Mucosa of descending colon (tissue), 3 donors: ENCODE measurements around the gene GSN. TPM values are rescaled to one million over a fixed set of nuclear protein-coding genes. Genes with fewer than 3 reads are reported as not detected.

Experiments used
- ATAC-seq: fragments of 200-7000 bp; cut with Tn5 transposase; one replicate; pipeline ENCODE4 v1.9.1; 2020; ENCODE audit warnings: mild to moderate bottlenecking, moderate library complexity
- DNase-seq, 3 donors: peaks; one replicate each; pipeline ENCODE4 v3.0.0-alpha.2; 2020
- H3K36me3 ChIP-seq: fragments of 200-600 bp; one replicate; pipeline ENCODE4 v1.8.0; 2021; ENCODE audit warnings: low read depth, mild to moderate bottlenecking
- H3K4me1 ChIP-seq: fragments of 200-600 bp; one replicate; pipeline ENCODE4 v1.8.0; 2021; ENCODE audit warnings: low read depth, mild to moderate bottlenecking
- H3K4me3 ChIP-seq: fragments of 200-600 bp; one replicate; pipeline ENCODE4 v1.8.0; 2021; ENCODE audit warnings: mild to moderate bottlenecking
- H3K9me3 ChIP-seq: fragments of 200-600 bp; one replicate; pipeline ENCODE4 v1.8.0; 2021; ENCODE audit warnings: mild to moderate bottlenecking
- CTCF ChIP-seq: fragments of 200-600 bp; IDR thresholded peaks from one replicate; pipeline ENCODE4 v1.8.0; 2022; ENCODE audit warnings: antibody characterized with exemption, mild to moderate bottlenecking
- intact Hi-C, 2 donors: fragments of 100-400 bp; cut with DNase I in 1 of 2; cut with micrococcal nuclease in 1 of 2; formaldehyde crosslinking; loops; one replicate each; pipeline versions ENCODE4 v1.11.0 to v1.11.1; 2022; cut with DNase I, micrococcal nuclease
- total RNA-seq, 3 donors: library from RNA; stranded (reverse); fragmentation: NEBNext Ultra II Directional in 2 of 3; extraction: Animal tissue kit (Norgen Biotek cat#: 25700) in 2 of 3; gene quantifications; one replicate each; pipeline versions ENCODE4 v1.2.1 to v1.2.4, GENCODE V29; 2021 to 2023
- donor health status: DM: no; HTN: no; CAD: no; lungs with moderate emphysema.
- donor health status: DM: no; HTN: no; CAD: no.
- donor health status: DM: no; HTN: yes; CAD: no.

Gene GSN
- total RNA-seq, 3 donors from 2014 or later = 443 to 952 (median 937) TPM

- ATAC-seq (peak; percentile 49), DNase-seq (no peak)
- Histone ChIP-seq H3K9me3 (no peaks in the 10 kb centered on the region), H3K36me3 (no peaks in the 10 kb centered on the region), H3K4me1 (no peaks in the 10 kb centered on the region), H3K4me3 (no peak overlapping the region)
- intact Hi-C loops = no loop called here
- TF ChIP-seq CTCF = no peak
These were observed 18.4 kb upstream of the GSN start for GRCh38 chr9:121249563-121249962.

GRCh38 chr9:121252104-121252851 is 15.7 kb upstream of the GSN start:
- no peaks in the 10 kb centered on the region for H3K9me3 ChIP-seq
- H3K4me1 ChIP-seq = no peaks in the 10 kb centered on the region
- no peak for TF ChIP-seq CTCF
- DNase-seq (no peak), ATAC-seq (no peak)
- no peak overlapping the region for H3K4me3 ChIP-seq
- intact Hi-C loops = no loop called here
- no peaks in the 10 kb centered on the region for H3K36me3 ChIP-seq

- Histone ChIP-seq H3K4me1 (no peaks in the 10 kb centered on the region), H3K36me3 (no peaks in the 10 kb centered on the region), H3K9me3 (no peaks in the 10 kb centered on the region), H3K4me3 (no peak overlapping the region)
- TF ChIP-seq CTCF = no peak
- DNase-seq (no peak), ATAC-seq (no peak)
- intact Hi-C loops = no loop called here
These were observed 14.8 kb upstream of the GSN start for GRCh38 chr9:121253162-121253561.

GRCh38 chr9:121253821-121254501 is 14.0 kb upstream of the GSN start:
- ATAC-seq = no peak

GRCh38 chr9:121259498-121259897 is 8.5 kb upstream of the GSN start:
- H3K4me3 ChIP-seq = no peak overlapping the region
- no peak for DNase-seq
- no peak for TF ChIP-seq CTCF
- ATAC-seq = no peak
- intact Hi-C loops = no loop called here
- no peaks in the 10 kb centered on the region for H3K36me3 ChIP-seq
- H3K9me3 ChIP-seq = no peaks in the 10 kb centered on the region
- H3K4me1 ChIP-seq = no peaks in the 10 kb centered on the region

More at GRCh38 chr9:121253821-121254501, 14.0 kb upstream of the GSN start:
- Histone ChIP-seq H3K4me3 (no peak overlapping the region), H3K4me1 (no peaks in the 10 kb centered on the region), H3K36me3 (no peaks in the 10 kb centered on the region), H3K9me3 (no peaks in the 10 kb centered on the region)
- intact Hi-C loops = no loop called here
- DNase-seq = no peak
- TF ChIP-seq CTCF = no peak
